Measurements from ENCODE around the gene ZSWIM5.

DNA sequence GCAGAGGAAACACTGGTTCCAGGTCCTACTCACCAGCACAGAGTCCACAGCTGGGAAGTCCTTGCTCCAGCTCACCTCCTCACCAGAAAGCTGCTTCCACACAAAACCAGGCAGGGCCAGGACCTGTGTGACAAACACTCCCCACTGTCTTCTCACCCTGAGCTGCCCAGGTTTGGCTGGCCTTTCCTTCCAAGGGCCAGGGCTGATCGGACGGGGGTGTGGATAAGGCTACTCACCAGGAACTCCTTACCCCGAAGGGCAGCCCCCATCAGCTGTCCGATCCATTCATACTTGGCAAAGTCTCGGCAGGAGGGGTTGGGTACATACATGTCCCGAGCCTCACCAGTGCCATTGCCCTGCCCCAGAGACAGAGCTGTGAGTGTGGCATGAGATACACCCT, 200.6 kb downstream of the ZSWIM5 start:
- TF ChIP-seq, protein P1, sequence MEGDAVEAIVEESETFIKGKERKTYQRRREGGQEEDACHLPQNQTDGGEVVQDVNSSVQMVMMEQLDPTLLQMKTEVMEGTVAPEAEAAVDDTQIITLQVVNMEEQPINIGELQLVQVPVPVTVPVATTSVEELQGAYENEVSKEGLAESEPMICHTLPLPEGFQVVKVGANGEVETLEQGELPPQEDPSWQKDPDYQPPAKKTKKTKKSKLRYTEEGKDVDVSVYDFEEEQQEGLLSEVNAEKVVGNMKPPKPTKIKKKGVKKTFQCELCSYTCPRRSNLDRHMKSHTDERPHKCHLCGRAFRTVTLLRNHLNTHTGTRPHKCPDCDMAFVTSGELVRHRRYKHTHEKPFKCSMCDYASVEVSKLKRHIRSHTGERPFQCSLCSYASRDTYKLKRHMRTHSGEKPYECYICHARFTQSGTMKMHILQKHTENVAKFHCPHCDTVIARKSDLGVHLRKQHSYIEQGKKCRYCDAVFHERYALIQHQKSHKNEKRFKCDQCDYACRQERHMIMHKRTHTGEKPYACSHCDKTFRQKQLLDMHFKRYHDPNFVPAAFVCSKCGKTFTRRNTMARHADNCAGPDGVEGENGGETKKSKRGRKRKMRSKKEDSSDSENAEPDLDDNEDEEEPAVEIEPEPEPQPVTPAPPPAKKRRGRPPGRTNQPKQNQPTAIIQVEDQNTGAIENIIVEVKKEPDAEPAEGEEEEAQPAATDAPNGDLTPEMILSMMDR (IDR thresholded peaks at IDR 0.05; ENCODE audit: insufficient read depth, low read depth, low read length) = no peak
- no peak for TF ChIP-seq EZH2 (IDR thresholded peaks at IDR 0.05; ENCODE audit: insufficient read depth, low read length)

Measured in astrocyte (in vitro differentiated cells and primary cell).